Activated CD4-positive, CD25-positive, alpha-beta regulatory T cell treated with anti-CD3 and anti-CD28 coated beads, Interleukin-2, amount 50 U/mL, for 16 hours (primary cell): ENCODE data around the gene CRISP2.

Source experiments
- DNase-seq: peaks from one replicate; pipeline ENCODE4 v3.0.0-alpha.2; 2020; ENCODE audit warnings: low read depth, low spot score

The CRISP2 gene

DNA sequence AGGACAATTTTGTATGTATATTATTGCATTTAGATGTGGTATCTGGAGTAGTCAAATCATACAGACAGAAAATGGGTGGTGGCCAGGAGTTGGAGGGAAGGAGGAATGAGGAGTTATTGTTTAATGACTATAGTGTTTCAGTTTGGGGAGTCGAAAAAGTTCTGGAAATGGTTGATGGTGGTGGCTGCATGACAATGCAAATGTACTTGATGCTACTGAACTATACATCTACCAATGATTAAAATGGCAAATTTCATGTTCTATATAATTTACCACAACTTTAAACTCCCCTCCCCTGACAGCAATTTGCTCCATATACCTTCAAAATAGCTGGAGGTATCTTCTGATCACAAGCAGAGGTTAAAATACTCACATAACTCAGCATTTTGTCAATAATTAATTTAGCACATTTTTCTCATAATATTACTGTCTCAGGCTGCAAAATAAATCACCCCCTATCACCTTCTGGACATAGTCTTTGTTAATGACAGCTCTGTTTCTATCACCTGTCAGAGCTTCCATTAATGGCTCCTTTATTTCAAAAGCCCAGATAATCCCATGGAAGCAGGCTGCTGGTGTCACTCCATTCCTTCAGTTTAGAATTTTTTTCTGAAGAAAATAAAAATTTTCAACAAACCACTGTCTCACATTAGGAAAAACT is 51.0 kb downstream of the CRISP2 start:
- DNase-seq = no peak

GRCh38 chr6:49653942-49654341 is 59.4 kb downstream of the CRISP2 start:
- DNase-seq = no peak

- DNase-seq = no peak
Observed at GRCh38 chr6:49653438-49653837, 59.9 kb downstream of the CRISP2 start.

DNA sequence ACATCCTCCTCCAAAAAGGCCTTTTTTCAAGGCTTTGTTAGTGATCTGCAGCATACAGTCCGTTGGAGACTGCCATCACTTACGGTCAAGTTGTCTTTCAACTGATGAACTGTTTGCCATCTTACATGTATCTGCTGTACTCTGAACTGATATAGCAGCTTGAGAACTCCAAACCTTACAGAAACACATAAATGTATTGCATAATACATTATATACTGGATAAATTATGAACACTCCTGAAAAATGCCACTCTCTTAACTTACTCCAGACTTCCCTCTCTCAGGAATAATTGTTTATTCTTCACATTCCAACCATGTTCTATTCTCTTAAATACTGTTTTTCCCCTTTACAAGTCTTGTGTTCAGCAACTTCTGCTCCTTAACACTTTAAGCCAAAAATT is 62.1 kb downstream of the CRISP2 start:
- no peak for DNase-seq

DNA sequence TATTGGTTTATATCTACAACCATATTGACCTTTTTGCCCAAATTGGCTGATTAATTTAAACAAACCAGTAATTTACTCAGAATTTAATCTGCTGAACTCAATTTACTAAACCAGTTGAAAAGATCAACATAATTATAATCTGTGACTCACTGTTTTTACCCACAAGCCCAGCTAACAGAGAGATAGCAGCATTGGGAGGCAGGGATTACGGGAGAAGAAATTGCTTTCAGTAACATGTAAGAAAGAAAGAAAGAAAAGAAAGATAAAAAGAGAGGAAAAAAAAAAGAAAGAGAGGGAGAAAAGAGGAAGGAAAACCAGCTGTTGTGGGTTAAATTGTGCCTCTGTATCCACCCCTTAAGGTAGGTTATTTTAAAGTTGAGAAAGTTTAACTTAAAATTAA is 63.4 kb downstream of the CRISP2 start:
- DNase-seq = no peak

DNA sequence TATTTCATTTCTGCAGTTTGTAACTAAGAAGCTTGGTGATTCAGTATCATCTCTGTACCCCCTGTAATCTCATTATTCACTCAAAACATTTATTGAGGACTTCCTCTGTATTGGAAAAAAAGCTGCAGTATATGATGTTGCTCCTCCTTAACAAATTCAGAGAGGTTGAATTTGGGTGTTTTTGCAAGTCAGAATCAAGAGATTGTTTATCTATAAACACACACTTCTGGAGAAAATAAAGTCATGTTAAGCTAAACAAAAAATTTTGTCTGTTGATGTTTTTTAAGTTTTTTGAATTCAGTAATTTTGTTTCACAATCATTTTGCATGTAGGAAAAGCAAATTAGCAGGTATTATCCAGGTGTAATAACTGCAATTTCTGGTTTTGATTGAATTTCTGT is 65.3 kb downstream of the CRISP2 start:
- DNase-seq = no peak

DNA sequence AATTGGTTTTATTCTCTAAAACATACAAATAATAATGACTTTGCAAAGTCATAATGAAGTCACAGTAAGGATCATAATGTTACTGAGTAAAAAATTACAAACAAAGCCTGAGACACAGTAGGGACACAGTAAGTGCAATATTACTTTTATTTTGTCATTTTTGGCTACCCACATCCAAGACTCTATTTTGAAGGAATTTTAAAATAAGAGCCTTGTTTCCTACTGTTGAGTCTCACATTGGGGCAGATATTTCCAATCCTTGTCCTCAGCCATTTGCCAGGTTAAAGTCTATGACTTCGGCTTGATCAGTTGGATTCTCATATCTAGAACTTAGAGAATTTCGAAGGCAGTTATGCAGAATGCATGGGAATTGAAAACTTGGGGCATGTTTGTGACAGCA is 65.9 kb downstream of the CRISP2 start:
- DNase-seq = no peak

GRCh38 chr6:49646942-49647341 is 66.4 kb downstream of the CRISP2 start:
- DNase-seq = no peak

- no peak for DNase-seq
Observed at GRCh38 chr6:49646130-49646824, 67.1 kb downstream of the CRISP2 start.

- no peak for DNase-seq
Observed at GRCh38 chr6:49645139-49645538, 68.2 kb downstream of the CRISP2 start.
